Prostate gland (tissue), 2 donors: Measurements from ENCODE around the gene DAGLA. TPM values are rescaled to one million over a fixed set of nuclear protein-coding genes. Genes with fewer than 3 reads are reported as not detected.

ENCODE experiments used
- DNase-seq: peaks from one replicate; pipeline ENCODE4 v3.0.0-alpha.2; 2019; ENCODE audit warnings: low spot score
- H3K27ac ChIP-seq, 2 donors: fragments of 200-600 bp; sonication (generic); 2 replicates each; pipeline ENCODE4 v1.5.1; 2017 to 2019
- H3K27me3 ChIP-seq: fragments of 200-600 bp; sonication (generic); replicated peaks from 2 replicates; pipeline ENCODE4 v1.5.1; 2019; ENCODE audit not compliant: insufficient read depth
- H3K36me3 ChIP-seq, 2 donors: fragments of 200-600 bp; sonication (generic); 1 replicate in 1 of 2; 2 replicates in 1 of 2; pipeline versions ENCODE4 v1.5.1 to v1.8.1; 2017 to 2019
- H3K4me1 ChIP-seq: fragments of 200-600 bp; sonication (generic); replicated peaks from 2 replicates; pipeline ENCODE4 v1.5.1; 2019
- H3K4me3 ChIP-seq, 2 donors: fragments of 200-600 bp; sonication (generic); 2 replicates each; pipeline ENCODE4 v1.5.1; 2017 to 2019
- H3K9me3 ChIP-seq: fragments of 200-600 bp; sonication (generic); 2 replicates; pipeline ENCODE4 v1.5.1; 2017
- POLR2A ChIP-seq: fragments of 450-650 bp; IDR thresholded peaks from one replicate; pipeline ENCODE4 v1.6.1; 2016; ENCODE audit warnings: antibody characterized with exemption, mild to moderate bottlenecking
- POLR2AphosphoS5 ChIP-seq: sonication (generic); formaldehyde crosslinking; IDR thresholded peaks from one replicate; pipeline ENCODE4 v1.6.1; 2017; ENCODE audit warnings: antibody characterized with exemption
- WGBS: methylation state at CpG from one replicate; pipeline ENCODE4 v1.1.5; 2018; 5-methylcytosine and 5-hydroxymethylcytosine counted together
- intact Hi-C: fragments of 100-400 bp; cut with DNase I; formaldehyde crosslinking; loops from one replicate; pipeline ENCODE4 v1.14.2; 2022
- total RNA-seq, 2 donors: library from RNA; depleted of rRNA; stranded (reverse); fragments of >200 nt; gene quantifications; one replicate each; pipeline ENCODE4 v1.1.0, GENCODE V29; 2016
- TF ChIP-seq, protein P1 (sequence below), 4 experiments: fragments of 200-600 bp in 2 of 4; fragments of 450-650 bp in 2 of 4; sonication (generic) in 2 of 4; IDR thresholded peaks; 1 replicate in 3 of 4; 2 replicates in 1 of 4; pipeline ENCODE4 v1.5.1; 2016 to 2019; ENCODE audit warnings: antibody characterized with exemption in 4 of 4, mild to moderate bottlenecking in 2 of 4, moderate library complexity in 2 of 4

Gene DAGLA
- total RNA-seq, 2 donors from 2014 or later, result 10.8 to 12.2 TPM

GRCh38 chr11:61739413-61739812 is 59.2 kb downstream of the DAGLA start:
- H3K9me3 ChIP-seq, result no peaks in the 10 kb centered on the region
- intact Hi-C loops, result loop anchor here (10.0 kb wide), 1 partner anchor 265 kb away; no protein-coding TSS in a partner anchor
- TF ChIP-seq POLR2AphosphoS5 (no peak), POLR2A (no peak)
- TF ChIP-seq, protein P1, sequence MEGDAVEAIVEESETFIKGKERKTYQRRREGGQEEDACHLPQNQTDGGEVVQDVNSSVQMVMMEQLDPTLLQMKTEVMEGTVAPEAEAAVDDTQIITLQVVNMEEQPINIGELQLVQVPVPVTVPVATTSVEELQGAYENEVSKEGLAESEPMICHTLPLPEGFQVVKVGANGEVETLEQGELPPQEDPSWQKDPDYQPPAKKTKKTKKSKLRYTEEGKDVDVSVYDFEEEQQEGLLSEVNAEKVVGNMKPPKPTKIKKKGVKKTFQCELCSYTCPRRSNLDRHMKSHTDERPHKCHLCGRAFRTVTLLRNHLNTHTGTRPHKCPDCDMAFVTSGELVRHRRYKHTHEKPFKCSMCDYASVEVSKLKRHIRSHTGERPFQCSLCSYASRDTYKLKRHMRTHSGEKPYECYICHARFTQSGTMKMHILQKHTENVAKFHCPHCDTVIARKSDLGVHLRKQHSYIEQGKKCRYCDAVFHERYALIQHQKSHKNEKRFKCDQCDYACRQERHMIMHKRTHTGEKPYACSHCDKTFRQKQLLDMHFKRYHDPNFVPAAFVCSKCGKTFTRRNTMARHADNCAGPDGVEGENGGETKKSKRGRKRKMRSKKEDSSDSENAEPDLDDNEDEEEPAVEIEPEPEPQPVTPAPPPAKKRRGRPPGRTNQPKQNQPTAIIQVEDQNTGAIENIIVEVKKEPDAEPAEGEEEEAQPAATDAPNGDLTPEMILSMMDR (IDR thresholded peaks at IDR 0.05), result no peak
- H3K4me3 ChIP-seq, result no peak overlapping the region
- no peak for DNase-seq
- no peaks in the 10 kb centered on the region for H3K4me1 ChIP-seq
- H3K27me3 ChIP-seq, result no peaks in the 10 kb centered on the region
- no peak overlapping the region for H3K27ac ChIP-seq
- H3K36me3 ChIP-seq, result peaks cover 0 to 6% of the 10 kb centered on the region in 2 donors
- 90% methylated on average over 15 of the region's 15 CpGs for WGBS

DNA sequence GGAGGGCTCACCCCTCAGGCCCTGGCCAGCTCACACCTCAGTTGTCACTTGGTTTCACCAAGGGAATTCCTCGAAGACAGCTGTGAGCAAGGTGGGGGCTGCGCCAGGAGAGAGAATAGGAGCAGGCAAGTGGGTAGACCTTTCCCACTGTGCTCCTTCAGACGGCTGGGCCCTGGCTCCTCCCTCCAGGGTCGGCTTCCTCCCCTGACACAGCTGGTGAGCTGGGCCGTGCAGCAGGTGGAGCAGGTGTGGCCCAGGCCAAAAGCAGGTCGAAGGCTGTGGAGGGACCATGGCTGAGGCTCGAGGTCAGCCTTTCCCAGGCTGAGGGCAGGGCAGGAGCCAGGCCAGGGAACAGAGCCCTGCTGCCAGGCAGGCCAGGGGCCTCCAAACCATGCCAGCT is 59.8 kb downstream of the DAGLA start:
- H3K4me1 ChIP-seq, result no peaks in the 10 kb centered on the region
- intact Hi-C loops, result loop anchor here (10.0 kb wide), 1 partner anchor 265 kb away; no protein-coding TSS in a partner anchor
- TF ChIP-seq, protein P1 (IDR thresholded peaks at IDR 0.05), result no peak
- TF ChIP-seq POLR2A (no peak), POLR2AphosphoS5 (no peak)

GRCh38 chr11:61742391-61742790 is 62.2 kb downstream of the DAGLA start:
- no peak overlapping the region for H3K4me3 ChIP-seq
- no peaks in the 10 kb centered on the region for H3K36me3 ChIP-seq
- DNase-seq, result no peak
- no peak overlapping the region for H3K27ac ChIP-seq
- WGBS, result 81% methylated on average over 7 of the region's 7 CpGs
- TF ChIP-seq, protein P1 (IDR thresholded peaks at IDR 0.05), result no peak
- TF ChIP-seq POLR2AphosphoS5 (no peak), POLR2A (no peak)
- H3K27me3 ChIP-seq, result no peaks in the 10 kb centered on the region
- intact Hi-C loops, result no loop called here
- no peaks in the 10 kb centered on the region for H3K4me1 ChIP-seq
- no peaks in the 10 kb centered on the region for H3K9me3 ChIP-seq

More for the DNA sequence above, 59.8 kb downstream of the DAGLA start:
- WGBS, result 75% methylated on average over 7 of the region's 7 CpGs
- Histone ChIP-seq H3K4me3 (no peak overlapping the region), H3K27ac (no peak overlapping the region), H3K36me3 (peaks cover 0 to 6% of the 10 kb centered on the region in 2 donors), H3K27me3 (no peaks in the 10 kb centered on the region), H3K9me3 (no peaks in the 10 kb centered on the region)
- no peak for DNase-seq

DNA sequence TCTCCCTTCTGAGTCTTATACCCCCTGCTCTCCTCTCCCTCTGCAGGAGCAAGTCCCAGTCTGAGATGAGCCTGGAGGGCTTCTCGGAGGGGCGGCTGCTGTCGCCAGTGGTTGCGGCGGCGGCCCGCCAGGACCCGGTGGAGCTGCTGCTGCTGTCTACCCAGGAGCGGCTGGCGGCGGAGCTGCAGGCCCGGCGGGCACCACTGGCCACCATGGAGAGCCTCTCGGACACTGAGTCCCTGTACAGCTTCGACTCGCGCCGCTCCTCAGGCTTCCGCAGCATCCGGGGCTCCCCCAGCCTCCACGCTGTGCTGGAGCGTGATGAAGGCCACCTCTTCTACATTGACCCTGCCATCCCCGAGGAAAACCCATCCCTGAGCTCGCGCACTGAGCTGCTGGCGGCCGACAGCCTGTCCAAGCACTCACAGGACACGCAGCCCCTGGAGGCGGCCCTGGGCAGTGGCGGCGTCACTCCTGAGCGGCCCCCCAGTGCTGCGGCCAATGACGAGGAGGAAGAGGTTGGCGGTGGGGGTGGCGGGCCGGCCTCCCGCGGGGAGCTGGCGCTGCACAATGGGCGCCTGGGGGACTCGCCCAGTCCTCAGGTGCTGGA is 63.4 kb downstream of the DAGLA start:
- Histone ChIP-seq H3K4me1 (no peaks in the 10 kb centered on the region), H3K36me3 (no peaks in the 10 kb centered on the region), H3K27ac (no peak overlapping the region), H3K9me3 (no peaks in the 10 kb centered on the region), H3K4me3 (no peak overlapping the region), H3K27me3 (no peaks in the 10 kb centered on the region)
- 94% methylated on average over 24 of the region's 42 CpGs for WGBS
- intact Hi-C loops, result no loop called here
- no peak for DNase-seq
- TF ChIP-seq, protein P1 (IDR thresholded peaks at IDR 0.05), result no peak
- TF ChIP-seq POLR2A (no peak), POLR2AphosphoS5 (no peak)

- TF ChIP-seq POLR2A, result no peak
- TF ChIP-seq, protein P1 (IDR thresholded peaks at IDR 0.05), result no peak
- TF ChIP-seq POLR2AphosphoS5, result no peak
- Histone ChIP-seq H3K4me1 (no peaks in the 10 kb centered on the region), H3K27ac (no peak overlapping the region), H3K4me3 (no peak overlapping the region), H3K9me3 (no peaks in the 10 kb centered on the region), H3K36me3 (no peaks in the 10 kb centered on the region), H3K27me3 (no peaks in the 10 kb centered on the region)
- intact Hi-C loops, result no loop called here
- 89% methylated on average over 20 of the region's 20 CpGs for WGBS
- DNase-seq, result no peak
Observed at GRCh38 chr11:61744181-61744580, 64.0 kb downstream of the DAGLA start.
